SW 1271 (cell line): ENCODE measurements around the gene MFRP.

ENCODE experiments used
- DNase-seq, 2 experiments: peaks; one replicate each; lab custom pipeline; 2025; lab: John Stamatoyannopoulos, UW

MFRP gene

DNA sequence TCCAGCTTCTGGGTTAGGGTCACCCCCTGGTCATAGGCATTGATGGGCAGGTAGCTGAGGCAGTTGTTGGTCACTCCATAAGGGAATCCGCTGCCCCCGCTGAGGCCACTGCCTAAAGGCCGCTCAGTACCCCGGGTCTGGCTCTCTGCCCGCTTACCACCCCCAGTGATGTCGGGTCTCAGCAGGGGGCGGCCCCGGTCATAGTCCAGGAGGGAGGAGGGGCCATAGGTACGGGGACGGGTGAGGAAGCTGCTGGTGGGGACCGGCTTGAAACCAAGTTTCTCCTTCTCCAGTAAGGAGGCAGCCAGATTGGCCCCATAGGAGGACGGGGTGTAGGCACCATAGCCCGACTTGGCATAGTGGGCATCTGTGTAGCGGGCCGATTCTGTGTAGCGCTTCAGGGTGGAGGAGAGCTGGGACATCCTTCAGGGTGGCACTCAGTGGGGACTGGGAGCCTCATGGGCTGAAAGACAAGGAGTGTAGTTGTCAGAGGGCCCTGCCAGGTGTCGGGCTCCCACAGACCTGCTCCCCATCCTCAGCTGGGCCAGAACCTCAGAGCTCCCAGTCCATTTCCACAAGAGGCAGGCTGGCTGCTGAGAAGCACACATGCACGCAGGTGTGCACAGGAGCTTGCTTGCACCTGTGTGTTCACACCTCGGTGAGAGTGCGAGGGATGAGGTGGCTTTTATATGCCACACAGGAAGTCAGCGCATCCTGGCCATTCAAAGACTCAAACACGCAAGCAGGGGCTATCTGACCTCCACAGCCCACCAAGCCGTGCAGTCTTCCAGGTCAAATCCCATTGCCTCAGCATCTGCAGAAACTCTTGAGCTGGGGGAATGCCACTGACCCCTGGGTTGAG, 26.8 kb upstream of the MFRP start:
- no peak for DNase-seq

DNA sequence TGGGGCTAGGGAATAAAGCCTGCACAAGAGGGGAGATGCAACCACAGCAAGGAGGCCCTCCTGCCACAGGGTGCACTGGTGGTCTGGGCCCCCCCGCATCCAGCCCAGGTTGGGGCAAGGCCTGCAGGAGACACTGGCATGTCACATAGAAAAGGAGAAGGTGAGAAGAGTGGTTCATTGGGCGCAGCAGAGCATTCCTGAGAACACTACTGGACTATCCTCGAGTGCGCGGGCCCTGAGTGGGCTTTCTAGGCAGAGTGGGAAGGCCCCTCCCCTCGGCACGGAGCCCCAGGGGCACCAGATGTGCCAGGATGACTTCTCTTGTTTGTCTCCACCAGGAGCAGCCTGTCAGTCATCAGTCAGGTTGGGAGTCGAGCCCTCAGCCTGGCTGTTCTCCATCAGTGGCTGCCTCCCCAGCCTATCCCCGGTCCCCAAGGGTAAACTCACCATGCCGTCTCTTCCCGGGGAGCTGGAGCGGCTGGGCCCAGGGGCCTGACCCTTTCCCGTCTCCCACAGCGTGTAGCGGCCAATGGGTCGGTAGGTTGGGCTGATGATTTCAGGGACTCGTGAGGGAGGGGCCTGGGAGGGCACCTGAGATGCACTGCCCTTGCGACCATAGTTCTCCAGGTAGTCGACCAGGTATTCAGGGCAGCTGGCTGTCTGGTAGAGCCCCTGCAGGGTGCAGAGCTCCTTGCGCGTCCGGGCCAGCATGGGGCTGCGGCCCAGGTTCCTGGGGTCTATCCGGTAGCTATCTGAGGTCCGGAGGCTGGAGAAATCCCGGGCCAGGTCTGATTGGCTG, 26.0 kb upstream of the MFRP start:
- DNase-seq, result no peak

DNA sequence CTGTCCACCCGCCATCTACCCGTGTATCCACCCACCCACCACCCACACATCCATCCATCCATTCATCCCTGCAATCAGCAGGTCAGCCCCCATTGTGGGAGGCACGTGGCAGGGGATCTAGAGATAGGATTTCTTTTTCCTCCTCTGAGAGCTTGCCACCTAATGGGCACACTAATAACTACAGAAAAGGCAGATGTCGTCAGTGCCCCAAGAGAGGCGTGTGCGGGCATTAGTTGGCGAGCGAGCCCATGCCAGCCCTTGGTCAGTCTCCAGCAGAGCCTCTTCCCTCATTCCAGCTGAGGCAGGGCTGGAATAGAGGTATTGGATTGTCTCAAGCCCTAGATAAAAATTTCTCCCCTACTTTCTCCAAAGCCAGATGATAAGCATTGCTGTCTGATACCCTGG, 25.3 kb upstream of the MFRP start:
- no peak for DNase-seq

DNA sequence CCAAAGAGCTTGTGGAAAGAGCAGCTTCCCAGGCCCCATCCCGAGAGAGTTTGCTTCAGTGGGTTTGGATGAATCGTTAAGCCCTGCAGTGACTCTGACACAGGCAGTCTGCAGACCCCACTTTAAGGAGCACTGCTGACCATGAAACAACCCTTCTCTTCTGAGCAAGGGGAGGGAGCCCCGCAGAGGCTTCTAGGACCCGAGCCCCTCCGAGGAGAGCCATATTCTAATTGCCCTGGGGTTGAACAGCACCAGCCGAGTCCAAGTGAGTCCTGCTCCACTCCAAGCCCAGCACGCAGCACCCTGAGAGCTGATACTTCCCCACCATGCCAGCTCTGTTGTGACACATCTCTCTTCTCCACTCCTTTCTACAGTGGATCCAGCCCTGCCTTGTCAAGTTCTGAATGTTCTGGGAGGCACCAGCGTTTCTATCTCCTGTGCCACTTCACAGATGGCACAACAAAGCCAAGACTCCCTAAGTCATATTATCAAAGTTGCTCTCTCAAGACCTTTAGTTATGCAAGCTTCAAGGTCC, 24.6 kb upstream of the MFRP start:
- no peak for DNase-seq

DNA sequence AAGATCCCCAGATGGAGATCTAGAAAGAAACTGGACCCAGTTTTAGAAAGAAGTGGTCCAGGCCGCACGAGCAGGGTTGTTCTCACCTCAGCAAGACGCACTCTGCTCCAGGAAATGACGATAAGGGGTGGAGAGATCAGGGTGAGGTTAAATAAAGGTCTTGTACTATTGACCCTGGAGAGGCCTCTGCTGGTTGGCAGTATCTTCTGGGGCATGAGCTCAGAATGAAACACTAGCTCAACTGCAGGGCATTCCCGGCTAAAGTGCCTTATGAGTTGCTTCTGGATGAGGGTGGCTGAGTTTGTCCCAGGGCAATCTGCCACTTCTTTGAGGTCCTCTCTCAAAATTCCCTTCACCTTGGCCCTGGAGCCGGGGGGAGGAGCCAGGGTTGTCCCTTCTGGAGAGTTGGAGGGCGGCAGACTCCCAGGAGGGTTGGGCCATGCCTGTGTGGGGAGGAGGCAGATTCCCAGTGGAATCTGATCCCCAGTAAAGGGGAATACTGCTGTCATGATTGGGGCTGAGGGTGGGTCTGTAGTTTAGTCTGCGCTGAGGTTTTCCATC, 24.1 kb upstream of the MFRP start:
- no peak for DNase-seq

DNA sequence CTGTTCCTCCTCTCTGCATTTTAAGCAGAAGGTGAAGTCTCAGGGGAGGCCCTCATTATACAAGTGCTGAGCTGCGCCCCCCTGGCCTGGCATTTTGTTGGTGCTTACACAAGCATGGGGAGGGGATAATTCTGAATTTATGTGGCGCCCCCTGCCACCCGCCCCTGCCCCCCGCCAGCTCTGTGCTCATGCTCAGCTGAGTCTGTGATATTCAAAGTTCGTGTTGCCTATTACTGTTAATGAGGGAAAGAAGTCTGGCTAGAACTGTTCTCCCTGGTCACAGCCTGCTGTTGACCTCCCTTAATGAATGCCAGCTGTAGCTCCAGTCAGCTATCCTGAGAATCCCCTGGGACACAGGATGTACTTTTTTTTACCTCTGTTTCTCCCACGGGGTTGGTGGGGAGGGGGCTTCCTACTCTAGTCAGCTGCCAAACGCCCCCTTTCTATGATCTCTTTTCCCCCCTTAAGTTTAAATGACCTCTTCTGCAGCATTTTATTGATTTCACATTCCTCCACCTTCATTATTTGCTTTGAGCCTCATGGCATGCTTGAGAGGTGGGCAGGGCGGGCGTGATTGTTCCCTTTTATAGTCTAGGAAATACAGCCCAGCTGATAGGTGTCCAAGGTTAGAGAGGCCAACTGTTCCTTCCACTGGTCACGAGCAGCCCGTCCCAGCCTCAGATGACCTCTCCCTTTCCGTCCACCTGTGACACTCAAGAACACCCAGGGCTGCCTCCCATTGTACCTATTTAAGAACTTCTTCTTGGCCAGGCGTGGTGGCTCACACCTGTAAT, 22.8 kb upstream of the MFRP start:
- DNase-seq, result no peak

DNA sequence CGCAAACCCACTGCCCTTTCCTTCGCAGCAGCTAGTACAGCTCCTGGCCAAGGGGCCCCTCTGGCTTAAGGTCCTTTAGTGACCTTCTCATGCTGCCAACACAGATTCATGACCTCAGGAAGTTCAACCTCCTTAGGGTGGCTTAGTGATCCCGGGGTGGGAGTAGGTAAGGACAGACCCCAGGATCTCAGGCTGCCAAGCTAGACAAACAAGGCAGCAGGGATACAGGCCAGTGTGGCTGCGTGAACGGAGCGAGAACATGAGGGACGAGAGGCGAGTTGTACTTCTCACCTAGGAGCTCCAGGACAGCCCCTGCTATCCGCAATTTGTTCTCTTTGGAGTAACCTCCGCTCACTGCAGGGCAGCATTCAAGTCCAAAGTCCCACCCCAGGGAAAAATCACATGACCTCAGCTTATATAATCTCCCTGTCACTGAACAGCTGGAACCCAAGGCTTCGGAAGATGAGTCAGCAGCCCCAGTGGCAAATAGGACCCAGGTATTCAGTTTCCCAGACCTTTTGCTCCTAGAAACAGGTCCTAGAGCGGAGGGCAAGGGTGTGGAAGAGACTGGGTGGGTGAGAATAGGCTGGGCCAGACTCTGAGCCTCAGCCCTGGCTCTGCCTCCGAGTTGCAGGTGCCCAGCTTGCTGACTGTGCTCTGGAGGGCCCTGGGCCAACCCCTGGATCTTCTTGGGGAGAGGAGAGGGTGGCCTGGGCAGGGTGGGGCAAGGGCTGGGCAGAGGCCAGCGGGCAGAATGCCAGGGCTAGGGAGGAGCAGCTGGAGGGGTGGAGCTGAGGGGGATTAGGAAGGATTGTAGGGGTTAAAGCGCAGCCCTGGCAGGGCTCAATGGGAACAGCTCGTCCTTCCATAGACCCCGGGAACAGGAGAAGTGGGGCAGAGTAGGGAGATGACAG, 21.9 kb upstream of the MFRP start:
- DNase-seq, result no peak

DNA sequence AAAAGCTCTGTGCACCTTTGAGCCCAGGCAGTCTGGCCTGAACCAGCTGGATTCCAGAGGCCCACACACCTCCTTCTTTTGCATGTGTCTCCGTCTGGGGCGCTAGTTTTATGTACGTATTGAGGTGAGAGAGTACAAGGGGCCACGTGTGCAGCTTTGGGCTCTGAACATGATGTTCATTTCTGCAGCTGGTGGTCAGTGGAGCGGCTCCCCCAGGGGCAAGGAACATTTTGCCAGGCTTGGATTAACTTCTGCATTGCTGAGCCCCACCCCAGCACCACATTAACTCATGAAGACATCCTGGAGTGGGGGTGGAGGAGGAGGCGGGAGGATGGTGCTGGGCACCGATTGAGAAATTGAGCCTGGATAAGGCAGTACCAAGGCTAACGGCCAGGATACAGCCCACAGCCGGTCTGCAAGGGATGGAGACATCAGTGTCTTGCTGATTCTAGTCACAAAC, 21.2 kb upstream of the MFRP start:
- DNase-seq, result no peak

DNA sequence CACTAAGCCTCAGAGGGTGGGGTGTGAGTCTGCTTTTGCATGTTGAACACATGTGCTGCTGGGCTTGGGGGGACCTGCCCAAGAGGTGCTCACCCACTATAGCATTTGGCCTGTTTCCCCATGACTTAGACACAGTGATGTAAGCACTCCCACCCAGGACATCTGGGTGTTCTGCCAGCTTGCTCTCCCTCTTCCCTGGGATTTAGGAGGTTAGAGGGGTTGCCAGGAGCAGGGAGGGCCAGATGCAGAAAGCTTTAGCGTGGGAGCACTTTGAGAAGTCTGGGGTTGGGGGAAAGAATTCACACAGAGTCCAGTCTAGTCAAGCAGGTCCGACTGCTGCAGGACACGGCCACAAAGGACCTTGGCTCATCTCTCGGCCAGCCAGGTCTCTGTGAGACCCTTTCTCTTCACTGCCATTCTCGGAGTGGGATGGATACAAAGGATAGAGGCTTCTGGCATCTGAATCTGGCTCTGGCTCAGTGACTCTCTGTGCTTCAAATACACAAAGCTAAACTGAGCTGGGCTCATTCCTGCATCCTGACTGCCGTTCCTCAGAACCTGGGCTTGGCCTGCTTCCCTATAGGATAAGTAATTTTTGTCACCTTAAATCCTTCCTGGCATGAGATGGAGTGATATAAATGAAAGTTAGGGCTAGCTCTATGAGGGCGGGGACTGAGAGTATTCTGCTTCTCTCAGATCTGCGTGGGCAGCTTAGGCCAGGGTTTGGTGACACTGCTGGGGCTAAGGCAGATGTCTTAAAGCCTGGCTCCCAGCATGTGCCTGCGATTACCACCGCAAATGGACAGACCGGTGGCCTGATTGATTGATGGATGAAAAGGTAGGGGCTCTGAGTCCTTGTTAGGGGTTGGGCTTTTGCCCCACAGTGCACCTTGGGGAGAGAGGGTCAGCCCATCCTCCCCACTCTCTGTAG, 20.4 kb upstream of the MFRP start:
- DNase-seq, result no peak

DNA sequence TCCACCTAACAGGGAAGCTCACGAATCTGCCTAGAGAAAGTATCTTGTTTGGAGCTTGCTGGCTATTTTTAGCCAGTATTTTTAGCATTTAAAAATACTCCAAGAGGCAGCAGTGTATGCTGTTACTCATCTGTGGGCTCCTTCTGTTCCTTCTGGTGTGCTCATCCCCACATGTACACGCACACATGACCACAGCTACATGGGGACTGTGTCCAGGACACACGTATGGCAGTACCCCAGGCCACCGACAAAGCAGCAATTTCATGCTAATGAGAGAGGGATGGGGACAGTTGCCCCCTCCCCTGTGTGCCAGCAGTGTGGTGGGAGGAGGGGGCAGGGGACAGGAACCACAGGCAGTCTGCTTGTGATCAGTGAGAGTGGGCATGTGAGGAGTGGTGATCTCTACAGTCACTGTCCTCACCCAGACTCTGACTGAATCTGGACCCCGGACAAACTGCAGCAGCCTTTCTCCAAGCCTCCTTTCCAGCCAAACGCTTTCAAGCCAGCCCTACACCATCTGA, 18.6 kb upstream of the MFRP start:
- no peak for DNase-seq

DNA sequence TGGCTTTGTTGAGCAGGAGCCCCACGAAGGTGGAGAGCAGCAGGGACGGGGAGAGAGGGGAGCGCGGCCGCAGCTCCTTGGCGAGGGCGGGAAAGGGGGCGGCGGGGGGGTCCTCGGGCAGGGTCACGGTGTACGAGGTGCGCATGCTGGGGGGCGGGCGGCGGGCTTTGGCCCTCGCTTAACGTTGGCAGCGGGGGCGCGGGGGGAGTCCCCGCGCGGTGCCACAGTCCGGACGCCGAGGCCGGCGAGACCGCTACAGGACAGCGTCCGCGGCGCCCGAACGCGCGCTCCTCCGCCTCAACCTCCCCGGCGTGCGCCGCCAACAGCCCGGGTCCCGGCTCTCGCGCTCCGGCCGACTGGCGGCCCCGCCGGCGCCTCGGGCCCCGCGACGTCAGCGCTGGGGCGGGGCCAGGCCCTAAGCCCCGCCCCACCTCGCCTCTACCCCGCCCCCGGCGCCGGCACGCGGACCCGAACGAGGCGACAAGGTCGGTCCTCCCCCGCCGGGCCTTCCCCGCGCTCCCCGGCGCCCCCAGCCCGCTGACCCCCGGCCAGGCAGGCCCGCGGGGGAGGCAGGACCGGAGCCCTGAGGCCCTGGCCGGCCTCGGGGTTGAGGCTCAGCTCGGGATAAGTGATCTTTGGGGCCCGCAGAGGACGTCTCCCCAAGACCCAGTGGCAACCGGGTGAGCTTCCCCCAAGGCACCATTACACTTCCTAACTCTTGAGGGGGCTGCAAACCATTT, 17.5 kb upstream of the MFRP start:
- peak in 1 of 2 experiments; percentile 12 for DNase-seq

DNA sequence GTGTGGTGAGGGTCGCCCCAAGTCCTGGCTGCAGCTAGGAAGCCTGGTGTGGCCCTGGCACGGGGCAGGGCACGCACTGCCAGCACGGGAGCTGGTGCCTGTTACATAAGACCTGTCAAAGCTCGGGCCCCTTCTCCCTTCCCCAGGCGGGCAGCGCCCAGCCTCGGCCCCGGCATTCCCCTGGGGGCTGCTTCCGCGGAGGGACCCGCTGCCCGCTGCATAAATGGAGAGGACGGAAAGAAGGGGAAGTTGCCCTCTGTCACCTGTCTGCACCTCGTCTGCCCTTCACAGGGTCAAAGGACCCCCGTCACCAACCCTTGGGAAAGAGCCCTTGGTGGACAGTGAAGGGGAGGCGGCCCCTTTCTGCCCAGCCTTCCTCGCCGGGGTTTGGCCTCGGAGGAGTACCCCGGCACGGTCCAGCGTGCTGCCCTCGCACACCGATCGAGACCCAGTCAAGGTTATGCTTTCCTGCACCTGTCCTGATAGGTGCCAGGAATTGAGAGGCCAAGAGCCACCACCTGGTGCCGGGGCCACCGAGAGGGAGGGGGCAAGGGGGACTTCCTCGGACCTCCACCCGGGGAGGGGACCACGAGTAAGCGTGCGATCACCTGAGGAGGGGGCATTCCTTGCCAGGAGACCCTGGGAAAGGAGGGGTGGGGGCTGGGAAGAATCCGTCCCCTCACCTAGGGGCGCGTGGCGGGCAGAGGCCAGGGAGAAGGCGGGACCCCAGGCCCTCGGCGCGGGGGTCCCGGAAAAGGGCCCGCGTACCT, 16.8 kb upstream of the MFRP start:
- no peak for DNase-seq

DNA sequence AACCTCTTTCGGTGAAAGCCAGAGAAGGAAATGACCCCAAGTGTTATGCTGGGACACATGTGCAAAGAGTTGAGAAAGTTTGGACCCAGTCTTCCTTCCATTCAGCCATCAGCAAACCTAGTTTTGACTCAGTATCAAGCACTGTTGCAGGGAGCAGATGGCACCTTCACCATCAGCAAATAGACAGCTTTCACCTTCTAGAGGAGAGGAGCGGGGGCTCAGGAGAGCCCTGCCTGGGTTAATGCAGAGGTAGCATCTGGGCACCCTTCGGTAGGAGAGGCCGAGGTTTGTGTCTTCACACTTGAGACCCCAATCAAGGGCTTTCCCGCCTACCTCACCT, 16.2 kb upstream of the MFRP start:
- DNase-seq, result no peak

DNA sequence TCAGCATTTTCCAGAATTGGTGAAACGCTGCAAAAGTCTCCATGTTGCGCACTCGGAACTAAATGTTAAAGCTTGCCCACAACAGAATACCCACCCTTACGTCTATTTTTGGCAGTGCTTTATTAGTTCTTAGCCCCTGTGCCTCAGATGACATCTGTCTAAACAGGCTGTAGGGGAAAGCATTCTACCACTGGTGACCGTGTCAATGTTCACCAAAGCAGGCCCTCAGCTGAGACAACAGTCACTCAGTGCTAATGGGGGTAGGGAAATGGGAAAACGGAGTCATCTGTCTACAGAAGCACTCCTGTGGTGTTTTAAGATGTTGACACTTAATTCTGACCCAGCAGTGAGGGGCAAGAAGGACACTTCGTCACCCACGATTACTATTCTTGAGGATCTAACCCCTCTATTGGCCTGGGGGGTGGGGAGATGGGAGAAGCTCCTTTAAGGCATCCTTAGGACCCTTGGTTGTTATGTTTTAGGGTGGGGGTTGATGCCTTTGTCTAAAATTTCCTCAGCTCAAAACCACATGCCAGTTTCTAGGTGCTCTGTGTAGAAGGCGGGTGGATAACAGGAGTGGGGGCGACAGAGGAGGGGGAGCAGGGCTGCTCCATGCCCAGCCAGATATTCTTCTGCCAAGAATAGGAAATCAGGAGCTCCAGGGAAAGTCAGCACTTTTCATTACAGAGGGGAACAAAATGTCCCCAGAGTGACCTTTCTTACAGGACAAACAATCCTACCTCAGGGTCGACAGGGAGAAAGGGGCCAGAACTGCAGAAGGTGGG, 15.6 kb upstream of the MFRP start:
- no peak for DNase-seq

DNA sequence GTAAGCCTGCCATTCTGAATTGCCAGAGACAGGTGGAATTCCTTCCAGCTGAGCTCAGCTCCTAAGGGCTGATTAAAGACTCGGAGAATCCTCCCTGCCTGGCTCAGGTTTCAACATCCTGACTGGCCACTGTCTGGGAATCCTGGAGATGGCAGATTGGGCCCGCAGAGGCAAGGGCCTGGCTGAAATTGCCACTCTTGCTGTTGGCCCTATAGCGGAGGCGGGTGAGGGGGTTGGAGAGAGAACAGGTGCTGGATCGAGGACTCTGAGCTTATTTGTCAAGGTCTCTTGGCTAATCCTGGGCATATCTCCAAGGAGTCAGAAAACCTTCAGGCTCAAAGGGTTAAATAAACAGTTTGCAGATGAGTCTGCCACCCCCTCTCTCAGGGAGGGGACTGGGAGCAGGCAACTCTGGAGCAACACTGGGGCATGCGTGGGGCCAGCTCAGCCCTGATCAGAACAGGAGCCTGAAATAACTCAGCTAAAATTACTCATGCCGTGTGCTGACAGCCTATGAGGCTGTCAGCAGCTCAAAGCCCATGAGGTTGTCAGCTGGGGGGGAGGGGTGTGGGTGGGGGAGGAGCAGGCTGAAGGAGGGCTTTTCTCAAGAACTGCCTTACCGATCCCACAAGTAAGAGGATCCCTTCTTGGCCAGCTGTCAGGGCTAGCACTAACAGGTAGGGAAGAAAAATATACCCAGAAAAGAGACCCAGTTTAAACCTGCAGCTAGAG, 14.7 kb upstream of the MFRP start:
- DNase-seq, result peak; percentile 56 to 83
